Measurements from ENCODE around the gene NCR3LG1. TPM values are rescaled to one million over a fixed set of nuclear protein-coding genes. Genes with fewer than 3 reads are reported as not detected.

NCR3LG1 gene
- total RNA-seq, 2 donors from 2014 or later = 1.9 to 4.2 TPM

GRCh38 chr11:17368551-17368950 is 17.0 kb downstream of the NCR3LG1 start:
- ATAC-seq (no peak), DNase-seq (no peak)
- intact Hi-C loops (cut with DNase I) = no loop called here

- intact Hi-C loops (cut with DNase I) = no loop called here
- DNase-seq = no peak
- ATAC-seq = no peak
Observed at GRCh38 chr11:17369094-17369493, 17.5 kb downstream of the NCR3LG1 start.

GRCh38 chr11:17369684-17370243 is 18.2 kb downstream of the NCR3LG1 start:
- ATAC-seq = no peak
- intact Hi-C loops (cut with DNase I) = no loop called here
- DNase-seq = no peak

GRCh38 chr11:17371614-17372013 is 20.0 kb downstream of the NCR3LG1 start:
- ATAC-seq = no peak
- no peak for DNase-seq
- intact Hi-C loops (cut with DNase I) = no loop called here

GRCh38 chr11:17375547-17375946 is 23.9 kb downstream of the NCR3LG1 start:
- no peak for DNase-seq
- intact Hi-C loops (cut with DNase I) = no loop called here

GRCh38 chr11:17376493-17376892 is 24.9 kb downstream of the NCR3LG1 start:
- no peak for DNase-seq
- peak; percentile 54 to 76 for ATAC-seq
- intact Hi-C loops (cut with DNase I) = no loop called here

More at GRCh38 chr11:17375547-17375946, 23.9 kb downstream of the NCR3LG1 start:
- ATAC-seq = no peak

- intact Hi-C loops (cut with DNase I) = no loop called here
- DNase-seq (no peak), ATAC-seq (no peak)
Observed at GRCh38 chr11:17378655-17379054, 27.1 kb downstream of the NCR3LG1 start.

GRCh38 chr11:17379383-17380180 is 28.0 kb downstream of the NCR3LG1 start:
- no peak for ATAC-seq
- intact Hi-C loops (cut with DNase I) = no loop called here
- no peak for DNase-seq

- no peak for ATAC-seq
- intact Hi-C loops (cut with DNase I) = no loop called here
- DNase-seq = no peak
Observed at GRCh38 chr11:17381156-17381555, 29.6 kb downstream of the NCR3LG1 start.

- no peak for DNase-seq
- intact Hi-C loops (cut with DNase I) = no loop called here
- ATAC-seq = no peak
Observed at GRCh38 chr11:17382046-17382728, 30.6 kb downstream of the NCR3LG1 start.

- intact Hi-C loops (cut with DNase I) = loop anchor here in 1 of 2 donors (1.0 kb wide), 1 partner anchor 120 kb away; no protein-coding TSS in a partner anchor
- no peak for ATAC-seq
- no peak for DNase-seq
Observed at GRCh38 chr11:17383461-17383860, 31.9 kb downstream of the NCR3LG1 start.

GRCh38 chr11:17384002-17384511 is 32.5 kb downstream of the NCR3LG1 start:
- intact Hi-C loops (cut with DNase I) = no loop called here
- DNase-seq (peak; percentile 89), ATAC-seq (peak; percentile 45 to 56)

GRCh38 chr11:17385492-17385891 is 33.9 kb downstream of the NCR3LG1 start:
- intact Hi-C loops (cut with DNase I) = loop anchor here in 1 of 2 donors (5.0 kb wide), 1 partner anchor 117 kb away; no protein-coding TSS in a partner anchor
- DNase-seq = no peak
- no peak for ATAC-seq

GRCh38 chr11:17385926-17386325 is 34.3 kb downstream of the NCR3LG1 start:
- intact Hi-C loops (cut with DNase I) = loop anchor here in 1 of 2 donors (5.0 kb wide), 1 partner anchor 116 kb away; no protein-coding TSS in a partner anchor
- DNase-seq (no peak), ATAC-seq (no peak)

GRCh38 chr11:17386331-17387084 is 34.9 kb downstream of the NCR3LG1 start:
- ATAC-seq (peak; percentile 79 to 82), DNase-seq (peak; percentile 59)
- intact Hi-C loops (cut with DNase I) = loop anchor here in 1 of 2 donors (5.0 kb wide), 1 partner anchor 116 kb away; no protein-coding TSS in a partner anchor

- intact Hi-C loops (cut with DNase I) = loop anchor here in 1 of 2 donors (5.0 kb wide), 1 partner anchor 115 kb away; no protein-coding TSS in a partner anchor
- no peak for DNase-seq
- no peak for ATAC-seq
Observed at GRCh38 chr11:17387254-17387653, 35.7 kb downstream of the NCR3LG1 start.

GRCh38 chr11:17387811-17388210 is 36.2 kb downstream of the NCR3LG1 start:
- DNase-seq (no peak), ATAC-seq (no peak)
- intact Hi-C loops (cut with DNase I) = loop anchor here in 1 of 2 donors (5.0 kb wide), 1 partner anchor 114 kb away; no protein-coding TSS in a partner anchor

- no peak for DNase-seq
- peak; percentile 20 to 23 for ATAC-seq
- intact Hi-C loops (cut with DNase I) = loop anchor here in 1 of 2 donors (5.0 kb wide), 1 partner anchor 114 kb away; no protein-coding TSS in a partner anchor
Observed at GRCh38 chr11:17388609-17389210, 37.1 kb downstream of the NCR3LG1 start, which contains the start of gene KCNJ11. Gene KCNJ11 (minus strand): TSS chr11:17388659. CDS start chr11:17388091, 568 bp downstream.
